Measurements from ENCODE around the gene TFR2.
A peak's percentile ranks its signal among the peaks of the same experiment; 100 is the strongest.
"Not testable (repeated sequence)": the region's sequence is repeated elsewhere in the genome, so short reads cannot be mapped to it uniquely, and the experiment has no call there.

TFR2 gene

DNA sequence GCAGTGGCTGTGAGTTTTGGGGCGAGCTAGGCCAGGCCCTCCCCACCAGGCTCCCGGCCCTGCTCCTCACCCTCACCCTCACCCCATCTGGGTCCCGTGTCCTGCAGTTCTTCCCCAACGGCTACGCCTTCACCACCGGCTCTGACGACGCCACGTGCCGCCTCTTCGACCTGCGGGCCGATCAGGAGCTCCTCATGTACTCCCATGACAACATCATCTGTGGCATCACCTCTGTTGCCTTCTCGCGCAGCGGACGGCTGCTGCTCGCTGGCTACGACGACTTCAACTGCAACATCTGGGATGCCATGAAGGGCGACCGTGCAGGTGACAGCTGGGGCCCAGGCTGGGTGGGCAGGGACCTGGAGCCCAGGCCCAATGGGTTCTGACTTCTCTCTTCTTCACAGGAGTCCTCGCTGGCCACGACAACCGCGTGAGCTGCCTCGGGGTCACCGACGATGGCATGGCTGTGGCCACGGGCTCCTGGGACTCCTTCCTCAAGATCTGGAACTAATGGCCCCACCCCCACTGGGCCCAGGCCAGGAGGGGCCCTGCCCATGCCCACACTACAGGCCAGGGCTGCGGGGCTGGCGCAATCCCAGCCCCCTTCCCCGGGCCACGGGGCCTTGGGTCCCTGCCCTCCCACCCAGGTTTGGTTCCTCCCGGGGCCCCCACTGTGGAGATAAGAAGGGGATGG lies 37.1 kb upstream of the TFR2 start:
- DNase-seq (ENCODE audit: low read depth): no peak

DNA sequence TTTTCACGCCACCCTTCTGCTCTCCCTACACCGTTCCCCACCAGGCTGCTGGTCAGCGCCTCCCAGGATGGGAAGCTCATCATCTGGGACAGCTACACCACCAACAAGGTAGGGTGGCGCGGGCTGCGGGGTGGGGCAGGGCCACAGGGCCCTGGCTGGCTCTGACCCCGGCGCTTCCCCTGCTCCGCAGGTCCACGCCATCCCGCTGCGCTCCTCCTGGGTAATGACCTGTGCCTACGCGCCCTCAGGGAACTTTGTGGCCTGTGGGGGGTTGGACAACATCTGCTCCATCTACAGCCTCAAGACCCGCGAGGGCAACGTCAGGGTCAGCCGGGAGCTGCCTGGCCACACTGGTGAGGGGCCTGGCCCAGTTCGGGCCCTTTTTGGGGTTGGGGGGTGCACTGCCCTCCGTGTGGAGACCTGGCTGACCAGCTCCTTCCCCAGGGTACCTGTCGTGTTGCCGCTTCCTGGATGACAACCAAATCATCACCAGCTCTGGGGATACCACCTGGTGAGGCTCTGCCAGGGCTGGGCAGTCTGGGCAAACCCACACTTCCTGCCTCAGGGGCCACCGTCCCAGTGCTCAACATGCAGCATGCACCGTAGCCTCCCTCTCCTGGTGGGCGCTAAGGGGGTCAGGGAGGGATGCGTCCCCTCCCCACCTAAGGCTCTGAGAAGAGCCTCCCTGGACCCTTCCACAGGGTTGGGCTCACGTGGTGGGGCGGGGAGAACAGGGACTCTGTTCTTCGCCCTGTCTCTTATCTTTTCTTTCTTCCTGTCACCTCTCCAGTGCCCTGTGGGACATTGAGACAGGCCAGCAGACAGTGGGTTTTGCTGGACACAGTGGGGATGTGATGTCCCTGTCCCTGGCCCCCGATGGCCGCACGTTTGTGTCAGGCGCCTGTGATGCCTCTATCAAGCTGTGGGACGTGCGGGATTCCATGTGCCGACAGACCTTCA lies 36.2 kb upstream of the TFR2 start:
- no peak for DNase-seq (ENCODE audit: low read depth)

DNA sequence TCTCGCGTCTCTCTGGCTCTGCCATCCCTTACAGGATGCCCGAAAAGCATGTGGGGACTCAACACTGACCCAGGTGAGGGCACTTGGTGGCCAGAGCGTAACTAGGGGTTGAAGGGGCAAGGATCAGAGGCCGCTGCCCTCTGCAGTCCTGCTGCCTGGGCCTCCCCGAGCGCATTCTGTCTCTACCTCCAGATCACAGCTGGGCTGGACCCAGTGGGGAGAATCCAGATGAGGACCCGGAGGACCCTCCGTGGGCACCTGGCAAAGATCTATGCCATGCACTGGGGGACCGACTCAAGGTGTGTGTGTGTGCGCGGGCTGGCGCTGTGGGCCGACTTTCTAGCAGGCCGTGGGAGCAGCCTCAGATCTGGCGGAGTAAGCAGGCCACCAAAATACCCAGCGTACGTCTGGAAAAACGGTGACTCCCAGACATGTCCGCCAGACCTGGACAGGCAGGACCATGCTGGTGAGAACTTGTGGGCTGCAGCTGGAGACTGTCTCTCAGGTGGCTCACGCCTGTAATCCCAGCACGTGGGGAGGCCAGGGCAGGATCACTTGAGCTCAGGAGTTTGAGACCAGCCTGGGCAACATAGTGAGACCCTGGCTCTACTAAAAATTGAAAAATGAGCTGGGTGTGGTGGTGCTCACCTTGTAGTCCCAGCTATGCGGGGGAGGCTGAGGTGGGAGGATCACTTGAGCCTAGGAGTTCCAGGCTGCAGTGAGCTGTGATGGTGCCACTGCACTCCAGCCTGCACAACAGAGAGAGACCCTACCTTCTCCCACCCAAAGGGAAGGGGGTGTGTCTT lies 35.4 kb upstream of the TFR2 start:
- no peak for DNase-seq (ENCODE audit: low read depth)

GRCh38 chr7:100675581-100676350 lies 34.4 kb upstream of the TFR2 start:
- peak; percentile 91 for DNase-seq (ENCODE audit: low read depth)

GRCh38 chr7:100675105-100675451 lies 33.7 kb upstream of the TFR2 start:
- no peak for DNase-seq (ENCODE audit: low read depth)

DNA sequence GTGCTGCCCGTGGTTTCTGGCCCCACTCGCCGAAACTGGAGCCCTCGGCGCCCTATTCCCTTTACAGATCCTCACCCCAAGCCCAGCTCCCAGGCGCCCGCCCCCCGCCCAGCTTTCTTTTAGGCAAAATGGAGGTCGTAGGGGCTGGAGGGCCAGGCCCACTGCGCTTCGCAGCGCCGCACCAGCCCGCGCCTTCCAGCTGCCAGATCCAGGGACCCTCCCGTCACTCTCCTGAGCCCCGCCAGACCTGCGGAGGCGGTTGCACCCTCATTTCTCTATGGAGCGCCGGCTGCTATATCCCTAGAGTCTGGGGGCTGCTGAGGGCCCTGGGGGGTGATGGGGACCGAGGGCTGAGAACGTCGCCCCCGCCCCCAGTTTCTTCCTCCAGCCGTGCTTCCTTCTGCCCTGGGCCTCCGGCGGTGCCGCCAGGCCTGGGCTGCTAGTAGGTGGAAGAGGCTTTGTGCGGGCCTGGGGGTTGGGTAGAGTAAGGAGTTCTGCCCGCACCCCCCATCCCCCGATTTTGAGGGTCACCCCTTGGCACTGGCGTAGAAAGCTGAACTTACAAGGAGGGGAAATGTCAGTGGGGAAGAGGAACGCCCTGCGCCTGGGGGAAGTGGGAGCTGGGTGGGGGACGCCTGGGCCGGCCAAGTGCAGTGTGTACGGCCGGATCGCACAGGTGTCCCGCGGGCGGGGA lies 33.2 kb upstream of the TFR2 start:
- DNase-seq (ENCODE audit: low read depth): no peak

DNA sequence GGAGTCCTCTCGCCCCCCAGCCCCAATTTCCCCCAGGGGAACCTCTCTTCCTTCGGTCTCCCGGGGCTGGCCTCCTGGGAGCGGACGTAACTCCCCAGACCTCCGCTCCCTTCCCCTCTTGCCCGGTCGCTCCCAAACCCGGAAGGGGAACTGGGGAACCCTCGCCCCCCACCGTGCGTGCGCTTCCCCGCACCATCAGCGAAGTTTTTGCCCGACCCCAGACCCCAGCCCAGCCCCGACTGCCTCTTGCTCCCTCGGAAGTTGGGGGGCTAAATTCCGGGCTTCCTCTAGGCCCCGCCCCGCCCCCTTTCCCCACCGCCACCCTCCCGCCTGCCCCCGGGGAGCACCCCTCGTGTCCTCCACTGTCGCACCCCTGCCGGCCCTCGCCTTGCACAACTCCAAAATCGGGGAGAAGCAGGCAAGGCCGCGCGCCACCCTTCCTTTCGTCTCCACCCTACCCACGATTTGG lies 32.6 kb upstream of the TFR2 start:
- no peak for DNase-seq (ENCODE audit: low read depth)

DNA sequence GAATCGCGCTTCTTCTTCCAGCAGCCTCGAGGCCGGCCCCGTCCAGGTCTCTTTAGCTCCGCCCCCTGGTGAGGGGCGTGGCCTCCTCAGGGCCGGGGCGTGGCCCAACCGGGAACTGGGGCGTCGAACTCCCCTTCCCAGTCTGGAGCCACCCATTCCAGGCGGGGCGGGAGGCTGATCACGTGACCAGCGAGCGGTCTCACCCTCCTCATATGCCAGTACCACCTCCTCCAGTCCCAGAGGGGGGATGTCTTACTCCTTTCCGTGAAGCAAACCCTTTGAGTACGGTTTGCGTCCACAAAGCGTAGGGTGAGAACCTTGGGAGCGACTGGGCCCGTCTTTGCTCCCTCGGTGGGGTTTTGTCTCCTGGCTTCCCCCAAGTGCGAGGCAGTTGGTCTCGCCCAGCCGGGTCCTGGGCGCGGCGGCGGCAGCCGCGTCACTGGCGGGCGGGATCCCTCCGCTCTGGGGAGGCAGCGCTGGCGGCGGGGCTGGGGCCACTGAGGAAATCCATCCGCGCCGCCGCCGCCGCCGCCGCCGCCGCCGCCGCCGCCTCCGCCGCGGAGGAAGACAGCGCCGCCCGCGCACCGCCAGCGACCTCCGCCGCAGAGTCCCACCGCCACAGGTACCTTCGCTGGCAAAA lies 32.1 kb upstream of the TFR2 start, which contains the start of gene GNB2:
Gene GNB2 (plus strand): TSS at position 439 of the 640 bp plus-strand sequence. CDS start 2,526 bp downstream, outside the sequence.
- peak; percentile 93 for DNase-seq (ENCODE audit: low read depth)

- DNase-seq (ENCODE audit: low read depth): no peak
These were observed 30.3 kb upstream of the TFR2 start for GRCh38 chr7:100671353-100672327.

DNA sequence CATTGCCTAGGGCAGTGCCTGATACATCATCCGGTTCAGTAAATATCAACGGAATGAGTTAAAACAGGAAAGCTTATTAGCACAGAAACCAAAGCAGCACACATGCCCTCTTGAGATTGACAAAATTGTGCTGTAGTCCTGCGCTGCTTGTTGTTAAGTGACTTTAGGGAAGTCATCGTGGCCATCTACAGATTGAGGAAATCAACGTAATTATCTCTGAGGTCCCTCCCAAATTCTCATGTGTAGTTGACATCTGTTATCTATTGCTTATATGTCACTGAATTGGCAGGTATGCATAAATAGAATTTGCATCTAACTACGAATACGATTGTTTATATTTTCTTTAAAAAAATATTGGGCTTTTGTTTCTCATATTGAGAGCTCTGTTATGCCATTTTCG lies 28.7 kb upstream of the TFR2 start:
- DNase-seq (ENCODE audit: low read depth): no peak

DNA sequence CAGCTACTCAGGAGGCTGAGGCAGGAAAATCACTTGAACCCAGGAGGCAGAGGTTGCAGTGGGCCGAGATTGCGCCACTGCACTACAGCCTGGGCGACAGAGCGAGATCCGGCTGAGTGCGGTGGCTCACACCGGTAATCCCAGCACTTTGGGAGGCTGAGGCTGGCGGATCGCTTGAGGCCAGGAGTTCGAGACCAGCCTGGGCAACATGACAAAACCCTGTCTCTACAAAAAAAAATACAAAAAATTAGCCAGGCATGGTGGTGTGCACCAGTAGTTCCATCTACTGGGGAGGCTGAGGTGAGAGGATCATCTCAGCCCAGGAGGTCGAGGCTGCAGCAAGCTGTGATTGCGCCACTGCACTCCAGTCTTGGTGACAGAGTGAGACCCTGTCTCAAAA lies 27.8 kb upstream of the TFR2 start:
- DNase-seq (ENCODE audit: low read depth): not testable (repeated sequence)

- DNase-seq (ENCODE audit: low read depth): no peak
These were observed 26.7 kb upstream of the TFR2 start for GRCh38 chr7:100668069-100668449.

- DNase-seq (ENCODE audit: low read depth): no peak
These were observed 26.1 kb upstream of the TFR2 start for GRCh38 chr7:100667331-100668068.

DNA sequence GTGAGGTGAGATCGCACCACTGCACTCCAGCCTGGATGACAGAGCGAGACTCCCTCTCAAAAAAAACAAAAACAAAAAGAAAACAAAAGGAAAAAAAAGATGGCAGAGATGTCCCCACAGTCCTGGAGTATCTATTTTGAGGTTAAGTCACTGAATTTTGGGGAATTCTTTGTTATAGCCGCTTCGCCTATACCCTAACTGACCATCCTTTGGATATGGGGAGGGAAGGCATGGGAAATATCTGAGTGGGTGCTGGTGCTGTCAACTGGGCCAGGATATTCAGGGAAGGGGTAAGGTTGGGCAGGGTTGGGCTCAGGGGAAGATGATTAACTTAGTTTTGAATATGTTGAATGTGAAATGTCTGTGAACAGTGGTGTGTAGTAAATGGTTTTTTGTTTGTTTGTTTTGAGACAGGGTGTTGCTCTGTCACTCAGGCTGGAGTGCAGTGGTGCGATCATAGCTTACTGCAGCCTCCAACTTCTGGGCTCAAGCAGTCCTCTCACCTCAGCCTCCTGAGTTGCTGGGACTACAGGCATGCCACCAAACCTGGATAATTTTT lies 23.9 kb upstream of the TFR2 start:
- no peak for DNase-seq (ENCODE audit: low read depth)

GRCh38 chr7:100662194-100662776 lies 20.9 kb upstream of the TFR2 start:
- not testable (repeated sequence) for DNase-seq (ENCODE audit: low read depth)

GRCh38 chr7:100655908-100656674 lies 14.7 kb upstream of the TFR2 start, which contains the start of gene ACTL6B:
ACTL6B (minus strand) TSS chr7:100656448; CDS start chr7:100656354, 94 bp downstream.
- no peak for DNase-seq (ENCODE audit: low read depth)
